Measurements from ENCODE around the gene ELL.
A peak's percentile ranks its signal among the peaks of the same experiment; 100 is the strongest.

ELL gene

DNA sequence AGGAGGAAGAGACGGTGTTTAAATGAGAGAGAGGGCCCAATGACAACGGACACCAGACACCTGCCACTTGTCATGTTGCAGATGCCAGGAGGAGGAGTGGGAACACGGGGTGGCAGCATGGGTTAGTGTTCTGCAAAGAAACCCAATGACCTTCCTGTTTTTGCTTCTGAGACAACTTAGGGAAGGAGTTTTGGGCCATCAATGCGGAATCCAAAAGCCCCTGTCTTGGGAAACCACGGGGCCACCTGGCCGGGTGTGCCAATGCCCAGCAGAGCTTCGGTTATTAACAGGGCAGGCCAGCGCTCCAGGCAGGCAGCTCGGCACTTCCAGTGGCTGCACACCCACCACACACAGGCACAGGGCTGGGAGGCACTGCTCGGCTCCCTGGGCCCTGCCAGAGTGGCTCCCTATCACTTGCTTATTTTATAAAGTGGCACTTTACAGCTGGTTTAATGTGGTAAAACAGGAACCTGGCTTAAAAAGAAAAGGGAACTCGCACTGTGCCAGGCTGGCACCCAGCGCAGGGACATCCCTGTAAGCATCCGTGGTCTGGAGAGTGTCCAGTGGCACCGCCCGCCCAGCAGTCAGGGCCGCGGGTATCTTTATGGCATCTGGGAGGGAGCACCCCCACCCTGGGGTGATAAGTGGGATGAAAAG is 19.1 kb downstream of the ELL start:
- Histone ChIP-seq H3K4me3 (ENCODE audit: low read length) (no peak overlapping the region), H3K9me3 (ENCODE audit: control insufficient read depth, low read length) (no peaks in the 10 kb centered on the region), H3K4me1 (ENCODE audit: control insufficient read depth, insufficient read depth, low read length) (peaks cover 44% of the 10 kb centered on the region), H3K9ac (ENCODE audit: low read length) (no peak overlapping the region), H3K36me3 (ENCODE audit: control insufficient read depth, insufficient read depth, low read length, severe bottlenecking) (no peaks in the 10 kb centered on the region), H3K27me3 (replicated peaks; ENCODE audit: control insufficient read depth, insufficient read depth, low read length) (no peaks in the 10 kb centered on the region)
- DNase-seq (ENCODE audit: low read depth) = no peak

- Histone ChIP-seq H3K4me3 (ENCODE audit: low read length) (no peak overlapping the region), H3K9me3 (ENCODE audit: control insufficient read depth, low read length) (no peaks in the 10 kb centered on the region), H3K27me3 (replicated peaks; ENCODE audit: control insufficient read depth, insufficient read depth, low read length) (no peaks in the 10 kb centered on the region), H3K36me3 (ENCODE audit: control insufficient read depth, insufficient read depth, low read length, severe bottlenecking) (no peaks in the 10 kb centered on the region), H3K9ac (ENCODE audit: low read length) (no peak overlapping the region), H3K4me1 (ENCODE audit: control insufficient read depth, insufficient read depth, low read length) (peaks cover 39% of the 10 kb centered on the region)
- DNase-seq (ENCODE audit: low read depth) = no peak
Observed at GRCh38 chr19:18502246-18502637, 19.6 kb downstream of the ELL start.

DNA sequence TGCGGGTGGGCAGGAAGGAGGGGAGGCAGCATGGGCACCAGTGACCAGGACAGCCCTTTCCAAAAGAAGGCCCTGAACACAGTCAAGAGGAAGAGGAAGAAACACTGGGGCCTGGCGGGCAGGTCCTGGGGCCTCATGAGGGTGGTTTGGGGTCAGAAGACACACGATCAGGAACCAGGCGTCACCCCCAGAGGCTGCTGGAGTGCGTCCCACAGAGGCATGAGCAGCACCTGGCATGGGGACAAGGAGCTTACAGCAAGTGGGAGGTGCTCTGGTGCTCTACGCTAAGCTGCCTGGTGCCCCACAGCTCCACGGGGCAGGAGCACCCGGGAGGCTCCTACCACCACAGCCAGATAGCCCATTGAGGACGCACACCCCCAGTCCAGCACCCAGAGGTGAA is 20.0 kb downstream of the ELL start:
- no peak for DNase-seq (ENCODE audit: low read depth)
- no peaks in the 10 kb centered on the region for H3K9me3 ChIP-seq (ENCODE audit: control insufficient read depth, low read length)
- H3K4me3 ChIP-seq (ENCODE audit: low read length) = no peak overlapping the region
- H3K36me3 ChIP-seq (ENCODE audit: control insufficient read depth, insufficient read depth, low read length, severe bottlenecking) = no peaks in the 10 kb centered on the region
- H3K27me3 ChIP-seq (replicated peaks; ENCODE audit: control insufficient read depth, insufficient read depth, low read length) = no peaks in the 10 kb centered on the region
- peaks cover 35% of the 10 kb centered on the region for H3K4me1 ChIP-seq (ENCODE audit: control insufficient read depth, insufficient read depth, low read length)
- no peak overlapping the region for H3K9ac ChIP-seq (ENCODE audit: low read length)

GRCh38 chr19:18501351-18501750 is 20.5 kb downstream of the ELL start:
- H3K9ac ChIP-seq (ENCODE audit: low read length) = no peak overlapping the region
- H3K9me3 ChIP-seq (ENCODE audit: control insufficient read depth, low read length) = no peaks in the 10 kb centered on the region
- H3K27me3 ChIP-seq (replicated peaks; ENCODE audit: control insufficient read depth, insufficient read depth, low read length) = no peaks in the 10 kb centered on the region
- no peak for DNase-seq (ENCODE audit: low read depth)
- H3K4me1 ChIP-seq (ENCODE audit: control insufficient read depth, insufficient read depth, low read length) = peaks cover 32% of the 10 kb centered on the region
- no peaks in the 10 kb centered on the region for H3K36me3 ChIP-seq (ENCODE audit: control insufficient read depth, insufficient read depth, low read length, severe bottlenecking)
- H3K4me3 ChIP-seq (ENCODE audit: low read length) = no peak overlapping the region

DNA sequence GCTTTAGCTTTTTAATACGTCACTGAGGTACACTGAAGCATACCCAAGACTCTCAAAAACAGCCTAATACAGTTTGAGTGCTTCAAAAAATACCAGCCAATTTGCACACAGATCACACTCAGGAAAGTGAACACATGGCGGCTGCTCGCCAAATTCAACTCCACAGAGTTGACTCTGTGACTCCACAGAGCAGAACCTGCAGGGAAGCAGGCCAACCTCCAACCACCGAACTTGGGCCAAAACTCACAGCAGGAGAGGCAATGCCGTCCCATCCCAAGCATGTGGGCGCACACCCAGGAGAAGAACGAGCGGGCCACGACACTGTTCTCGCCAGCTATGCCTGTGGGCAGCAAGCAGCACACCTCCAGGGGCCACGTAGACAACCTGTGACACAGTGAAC is 21.1 kb downstream of the ELL start:
- no peak overlapping the region for H3K9ac ChIP-seq (ENCODE audit: low read length)
- peaks cover 32% of the 10 kb centered on the region for H3K4me1 ChIP-seq (ENCODE audit: control insufficient read depth, insufficient read depth, low read length)
- DNase-seq (ENCODE audit: low read depth) = no peak
- H3K36me3 ChIP-seq (ENCODE audit: control insufficient read depth, insufficient read depth, low read length, severe bottlenecking) = no peaks in the 10 kb centered on the region
- H3K4me3 ChIP-seq (ENCODE audit: low read length) = no peak overlapping the region
- H3K27me3 ChIP-seq (replicated peaks; ENCODE audit: control insufficient read depth, insufficient read depth, low read length) = no peaks in the 10 kb centered on the region
- no peaks in the 10 kb centered on the region for H3K9me3 ChIP-seq (ENCODE audit: control insufficient read depth, low read length)

- Histone ChIP-seq H3K4me1 (ENCODE audit: control insufficient read depth, insufficient read depth, low read length) (peaks cover 32% of the 10 kb centered on the region), H3K27me3 (replicated peaks; ENCODE audit: control insufficient read depth, insufficient read depth, low read length) (no peaks in the 10 kb centered on the region), H3K4me3 (ENCODE audit: low read length) (no peak overlapping the region), H3K9me3 (ENCODE audit: control insufficient read depth, low read length) (no peaks in the 10 kb centered on the region), H3K9ac (ENCODE audit: low read length) (no peak overlapping the region), H3K36me3 (ENCODE audit: control insufficient read depth, insufficient read depth, low read length, severe bottlenecking) (no peaks in the 10 kb centered on the region)
- DNase-seq (ENCODE audit: low read depth) = no peak
Observed at GRCh38 chr19:18500376-18500775, 21.5 kb downstream of the ELL start.

- peaks cover 38% of the 10 kb centered on the region for H3K4me1 ChIP-seq (ENCODE audit: control insufficient read depth, insufficient read depth, low read length)
- no peaks in the 10 kb centered on the region for H3K36me3 ChIP-seq (ENCODE audit: control insufficient read depth, insufficient read depth, low read length, severe bottlenecking)
- H3K9me3 ChIP-seq (ENCODE audit: control insufficient read depth, low read length) = no peaks in the 10 kb centered on the region
- no peak overlapping the region for H3K9ac ChIP-seq (ENCODE audit: low read length)
- no peaks in the 10 kb centered on the region for H3K27me3 ChIP-seq (replicated peaks; ENCODE audit: control insufficient read depth, insufficient read depth, low read length)
- H3K4me3 ChIP-seq (ENCODE audit: low read length) = no peak overlapping the region
- DNase-seq (ENCODE audit: low read depth) = no peak
Observed at GRCh38 chr19:18499055-18499775, 22.7 kb downstream of the ELL start.

DNA sequence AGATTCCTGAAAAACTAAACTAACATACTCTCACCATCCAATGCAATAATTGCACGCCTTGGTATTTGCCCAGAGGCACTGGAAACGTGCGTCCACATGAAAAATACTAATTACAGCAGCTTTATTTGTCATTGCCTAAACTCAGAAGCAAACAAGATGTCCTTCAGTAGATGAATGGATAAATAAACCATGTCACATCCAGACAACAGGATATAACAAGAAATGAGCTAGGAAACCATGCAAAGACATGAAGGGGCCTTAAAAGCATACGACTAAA is 25.0 kb downstream of the ELL start:
- no peak for DNase-seq (ENCODE audit: low read depth)
- Histone ChIP-seq H3K4me1 (ENCODE audit: control insufficient read depth, insufficient read depth, low read length) (peaks cover 45% of the 10 kb centered on the region), H3K27me3 (replicated peaks; ENCODE audit: control insufficient read depth, insufficient read depth, low read length) (no peaks in the 10 kb centered on the region), H3K36me3 (ENCODE audit: control insufficient read depth, insufficient read depth, low read length, severe bottlenecking) (no peaks in the 10 kb centered on the region), H3K9ac (ENCODE audit: low read length) (no peak overlapping the region), H3K4me3 (ENCODE audit: low read length) (no peak overlapping the region), H3K9me3 (ENCODE audit: control insufficient read depth, low read length) (no peaks in the 10 kb centered on the region)

DNA sequence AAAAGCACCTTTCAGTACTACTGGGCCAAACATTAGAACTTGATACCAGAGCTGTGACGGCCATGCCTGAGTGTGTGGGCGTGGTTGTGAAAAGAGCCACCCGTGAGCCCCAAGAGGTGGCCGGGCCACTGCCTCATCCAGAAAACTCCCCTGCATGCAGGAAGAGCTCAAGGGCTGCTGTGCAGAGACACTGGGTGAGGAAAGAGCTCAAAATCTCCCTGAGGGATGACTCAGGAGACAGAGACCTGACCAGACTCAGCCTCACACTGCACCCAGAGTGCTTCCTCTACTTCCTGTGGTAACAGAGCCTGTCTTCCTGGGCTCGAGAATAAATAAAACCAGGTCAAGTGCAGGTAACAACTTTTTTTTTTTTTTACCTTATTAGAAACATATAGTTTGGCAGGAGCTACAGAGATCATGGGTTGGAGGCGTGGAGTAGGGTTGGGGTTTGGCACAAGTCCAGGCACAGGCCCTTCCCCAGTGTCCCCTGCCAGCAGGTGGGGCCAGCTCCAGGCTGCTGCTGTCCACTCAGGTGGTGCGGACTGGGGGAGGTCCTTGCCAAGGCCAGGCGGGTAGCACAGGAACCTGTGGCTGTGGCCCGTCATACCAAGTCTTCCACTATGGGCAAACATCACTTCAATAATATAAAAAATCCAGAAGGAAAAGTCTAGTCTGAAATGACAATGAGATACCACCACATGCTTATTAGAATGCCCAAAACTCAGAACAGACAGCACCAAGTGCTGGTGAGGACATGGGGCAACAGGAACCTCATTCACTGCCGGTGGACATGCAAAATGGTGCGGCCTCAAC is 25.5 kb downstream of the ELL start:
- H3K36me3 ChIP-seq (ENCODE audit: control insufficient read depth, insufficient read depth, low read length, severe bottlenecking) = no peaks in the 10 kb centered on the region
- no peak overlapping the region for H3K4me3 ChIP-seq (ENCODE audit: low read length)
- H3K4me1 ChIP-seq (ENCODE audit: control insufficient read depth, insufficient read depth, low read length) = peaks cover 42% of the 10 kb centered on the region
- H3K9me3 ChIP-seq (ENCODE audit: control insufficient read depth, low read length) = no peaks in the 10 kb centered on the region
- DNase-seq (ENCODE audit: low read depth) = peak; percentile 38
- H3K9ac ChIP-seq (ENCODE audit: low read length) = no peak overlapping the region
- H3K27me3 ChIP-seq (replicated peaks; ENCODE audit: control insufficient read depth, insufficient read depth, low read length) = no peaks in the 10 kb centered on the region

- H3K4me1 ChIP-seq (ENCODE audit: control insufficient read depth, insufficient read depth, low read length) = peaks cover 34% of the 10 kb centered on the region
- H3K4me3 ChIP-seq (ENCODE audit: low read length) = no peak overlapping the region
- no peak for DNase-seq (ENCODE audit: low read depth)
- H3K27me3 ChIP-seq (replicated peaks; ENCODE audit: control insufficient read depth, insufficient read depth, low read length) = no peaks in the 10 kb centered on the region
- H3K36me3 ChIP-seq (ENCODE audit: control insufficient read depth, insufficient read depth, low read length, severe bottlenecking) = no peaks in the 10 kb centered on the region
- H3K9ac ChIP-seq (ENCODE audit: low read length) = no peak overlapping the region
- no peaks in the 10 kb centered on the region for H3K9me3 ChIP-seq (ENCODE audit: control insufficient read depth, low read length)
Observed at GRCh38 chr19:18495204-18495911, 26.5 kb downstream of the ELL start.

- Histone ChIP-seq H3K4me3 (ENCODE audit: low read length) (no peak overlapping the region), H3K9me3 (ENCODE audit: control insufficient read depth, low read length) (no peaks in the 10 kb centered on the region), H3K27me3 (replicated peaks; ENCODE audit: control insufficient read depth, insufficient read depth, low read length) (no peaks in the 10 kb centered on the region), H3K9ac (ENCODE audit: low read length) (peak overlapping the region; percentile 7), H3K36me3 (ENCODE audit: control insufficient read depth, insufficient read depth, low read length, severe bottlenecking) (no peaks in the 10 kb centered on the region), H3K4me1 (ENCODE audit: control insufficient read depth, insufficient read depth, low read length) (peaks cover 30% of the 10 kb centered on the region)
- DNase-seq (ENCODE audit: low read depth) = peak; percentile 59
Observed at GRCh38 chr19:18494267-18494607, 27.6 kb downstream of the ELL start.
